T-cell (primary cell): Measurements from ENCODE around the gene DNAJB1. TPM values are rescaled to one million over a fixed set of nuclear protein-coding genes. Genes with fewer than 3 reads are reported as not detected.

Source experiments
- ATAC-seq, 4 experiments: fragments of 200-7000 bp in 3 of 4; fragments of 150-1000 bp in 1 of 4; cut with Tn5 transposase; replicated peaks in 1 of 4; 1 replicate in 3 of 4; 2 replicates in 1 of 4; pipeline ENCODE4 v1.10.0; 2021; ENCODE audit warnings: moderate library complexity in 3 of 4, mild to moderate bottlenecking in 2 of 4, moderate number of reproducible peaks in 1 of 4
- CTCF ChIA-PET, 2 donors: fragments of 300-600 bp; sonication (Branson Sonifier 250); formaldehyde crosslinking; loops; one replicate each; lab custom pipeline; 2022; ENCODE audit warnings: antibody characterized with exemption in 2 of 2; lab: Charles Lee
- POLR2A ChIA-PET, 2 donors: fragments of 300-600 bp; sonication (Branson Sonifier 250); formaldehyde crosslinking; loops; one replicate each; lab custom pipeline; 2022; ENCODE audit warnings: antibody characterized with exemption in 2 of 2; lab: Charles Lee
- DNase-seq, 35 experiments: peaks; one replicate each; pipeline versions ENCODE4 v3.0.0 to v3.0.0-alpha.2; 2013 to 2023
- H3K27ac ChIP-seq: one replicate; pipeline ENCODE4 v1.5.1; 2013; ENCODE audit warnings: low read length
- H3K27me3 ChIP-seq, 2 experiments: replicated peaks in 1 of 2; 1 replicate in 1 of 2; 2 replicates in 1 of 2; pipeline versions ENCODE4 v1.6.1 to v1.7.0; 2013; ENCODE audit warnings: low read length in 1 of 2, mixed read lengths in 1 of 2; ENCODE audit not compliant: control insufficient read depth in 2 of 2, insufficient read depth in 2 of 2; ENCODE audit errors: extremely low read depth in 1 of 2
- H3K36me3 ChIP-seq, 2 donors: 1 replicate in 1 of 2; 2 replicates in 1 of 2; pipeline versions ENCODE4 v1.6.1 to v1.7.0; 2013; ENCODE audit warnings: low read length in 1 of 2; ENCODE audit not compliant: control insufficient read depth in 2 of 2, insufficient read depth in 1 of 2; ENCODE audit errors: extremely low read depth in 1 of 2
- H3K4me1 ChIP-seq, 2 experiments: 1 replicate in 1 of 2; 2 replicates in 1 of 2; pipeline versions ENCODE4 v1.6.1 to v1.7.0; 2013; ENCODE audit warnings: low read length in 2 of 2, mixed read lengths in 1 of 2; ENCODE audit not compliant: insufficient read depth in 2 of 2, control insufficient read depth in 1 of 2; ENCODE audit errors: extremely low read depth in 1 of 2
- H3K4me3 ChIP-seq, 2 donors: 1 replicate in 1 of 2; 2 replicates in 1 of 2; pipeline versions ENCODE4 v1.5.1 to v1.7.0; 2013; ENCODE audit warnings: mild to moderate bottlenecking in 2 of 2, low read length in 1 of 2, moderate library complexity in 1 of 2; ENCODE audit not compliant: control insufficient read depth in 1 of 2; ENCODE audit errors: extremely low read depth in 1 of 2
- H3K9me3 ChIP-seq: 2 replicates; pipeline ENCODE4 v1.7.0; 2013
- H3K27ac Mint-ChIP-seq, 2 donors: one replicate each; pipeline ENCODE4 v1.8.0; 2020 to 2021; ENCODE audit warnings: mild to moderate bottlenecking in 2 of 2, mixed read lengths in 2 of 2
- H3K27me3 Mint-ChIP-seq, 2 donors: one replicate each; pipeline ENCODE4 v1.8.0; 2021 to 2022; ENCODE audit warnings: mixed read lengths in 2 of 2
- H3K36me3 Mint-ChIP-seq: one replicate; pipeline ENCODE4 v1.8.0; 2021; ENCODE audit warnings: mixed read lengths
- H3K4me1 Mint-ChIP-seq, 3 donors: one replicate each; pipeline ENCODE4 v1.8.0; 2020 to 2022; ENCODE audit warnings: mixed read lengths in 3 of 3, mild to moderate bottlenecking in 1 of 3
- H3K4me3 Mint-ChIP-seq, 3 donors: one replicate each; pipeline ENCODE4 v1.8.0; 2020 to 2022; ENCODE audit warnings: mild to moderate bottlenecking in 3 of 3, mixed read lengths in 3 of 3, moderate library complexity in 3 of 3
- H3K9me3 Mint-ChIP-seq, 3 donors: one replicate each; pipeline ENCODE4 v1.8.0; 2020 to 2022; ENCODE audit warnings: mixed read lengths in 3 of 3
- WGBS: methylation state at CpG from one replicate; pipeline ENCODE4 v1.1.5; 2013; ENCODE audit warnings: missing lambda C conversion rate; ENCODE audit not compliant: insufficient coverage; 5-methylcytosine and 5-hydroxymethylcytosine counted together
- total RNA-seq, 35 experiments: library from RNA in 6 of 35; stranded (reverse) in 6 of 35; fragments of 120-200 nt in 1 of 35; gene quantifications; one replicate each; pipeline versions ENCODE4 v1.2.1 to v1.2.4 and lab custom pipeline; 2013 to 2026

DNAJB1 gene
- total RNA-seq, 5 donors from 2014 or later (not counting 1 experiment from before 2014, with no cell fraction given) = 158 to 575 (median 165) TPM

DNA sequence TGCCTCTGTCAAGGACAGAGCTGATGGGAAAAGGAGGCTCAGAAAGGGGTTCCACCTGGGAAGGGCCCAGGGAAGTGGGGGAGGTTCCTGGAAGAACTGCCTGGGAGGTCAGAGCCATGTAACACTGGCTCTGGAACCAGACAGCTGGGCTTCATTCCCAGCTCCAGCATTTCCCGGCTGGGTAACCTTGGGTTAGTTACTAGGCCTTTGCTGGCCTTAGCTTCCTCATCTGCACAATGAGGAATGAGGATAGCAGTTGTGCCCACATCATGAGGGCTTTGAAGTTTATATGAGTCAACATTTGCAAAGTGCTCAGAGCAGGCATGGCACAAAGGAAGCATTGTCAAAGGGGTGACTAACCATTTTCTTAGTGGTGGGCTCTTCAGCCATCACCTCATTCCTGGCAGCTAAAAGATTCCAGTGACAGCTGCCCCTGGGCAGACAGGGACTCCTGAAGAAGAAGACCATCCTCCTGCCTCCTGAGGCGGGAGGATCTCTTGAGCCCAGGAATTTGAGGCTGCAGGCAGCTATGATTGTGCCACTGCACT is 1.7 kb upstream of the DNAJB1 start:
- Mint-ChIP-seq H3K4me1 (peaks cover 70 to 76% (median 71%) of the 10 kb centered on the region in 3 donors), H3K9me3 (no peaks in the 10 kb centered on the region), H3K4me3 (peak overlapping the region; percentile 75 to 93 (median 90)), H3K27me3 (no peaks in the 10 kb centered on the region), H3K36me3 (peaks cover 24% of the 10 kb centered on the region), H3K27ac (peak overlapping the region; percentile 95 to 97)
- no peak for ATAC-seq
- WGBS = 70% methylated on average over 2 of the region's 2 CpGs
- DNase-seq = no peak
- ChIA-PET POLR2A (interaction anchor here (0.6 to 1.3 kb wide), 2 partner anchors 13 kb away, joined by 3 to 4 read pairs; no protein-coding TSS in a partner anchor), CTCF (no interaction called here)
- no peaks in the 10 kb centered on the region for H3K27me3 ChIP-seq
- H3K27ac ChIP-seq = peak overlapping the region; percentile 99
- peaks cover 34 to 85% of the 10 kb centered on the region in 2 experiments for H3K4me1 ChIP-seq
- H3K36me3 ChIP-seq = peaks cover 0 to 21% of the 10 kb centered on the region in 2 donors
- H3K4me3 ChIP-seq = no peak overlapping the region
- no peaks in the 10 kb centered on the region for H3K9me3 ChIP-seq

DNA sequence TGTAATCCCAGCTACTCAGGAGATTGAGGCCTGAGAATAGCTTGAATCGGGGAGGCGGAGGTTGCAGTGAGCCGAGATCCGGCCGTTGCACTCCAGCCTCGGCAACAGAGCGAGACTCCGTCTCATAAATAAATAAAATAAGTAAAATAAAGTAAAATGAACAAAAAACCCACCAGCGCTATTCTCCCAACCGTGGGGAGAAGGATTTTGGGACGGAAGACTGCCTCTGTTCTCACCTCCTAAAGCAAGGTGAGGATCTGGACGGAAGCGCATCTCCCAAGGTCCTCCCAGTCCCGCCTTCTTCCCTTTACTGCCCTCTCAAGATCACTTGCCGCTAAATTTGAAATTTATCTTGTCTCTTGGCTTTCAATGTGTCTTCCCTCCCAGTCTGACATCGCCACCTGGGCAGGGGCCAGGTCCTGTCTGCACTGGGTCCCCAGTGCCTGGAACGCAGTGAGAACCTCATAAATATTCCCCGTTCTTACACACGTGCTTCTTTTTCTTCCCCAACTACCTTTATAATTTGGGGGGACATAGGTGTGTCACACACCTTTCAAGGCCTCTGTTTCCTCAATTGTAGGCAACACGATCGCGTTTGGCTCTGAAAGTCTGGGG is 1.2 kb upstream of the DNAJB1 start:
- WGBS = 98% methylated on average over 7 of the region's 22 CpGs
- ChIA-PET POLR2A (interaction anchor here (0.6 to 1.3 kb wide), 3 partner anchors 12 kb away, joined by 3 to 4 read pairs (median 4); no protein-coding TSS in a partner anchor), CTCF (no interaction called here)
- ATAC-seq (no peak), DNase-seq (no peak)
- H3K9me3 ChIP-seq = no peaks in the 10 kb centered on the region
- Mint-ChIP-seq H3K4me3 (peak overlapping the region; percentile 75 to 93 (median 90)), H3K4me1 (peaks cover 75 to 77% (median 77%) of the 10 kb centered on the region in 3 donors), H3K36me3 (peaks cover 30% of the 10 kb centered on the region), H3K27me3 (no peaks in the 10 kb centered on the region), H3K27ac (peak overlapping the region; percentile 95 to 97), H3K9me3 (no peaks in the 10 kb centered on the region)
- H3K4me3 ChIP-seq = peak overlapping the region in 1 of 2 donors; percentile 44
- peaks cover under 1 to 27% of the 10 kb centered on the region in 2 donors for H3K36me3 ChIP-seq
- peaks cover 34 to 85% of the 10 kb centered on the region in 2 experiments for H3K4me1 ChIP-seq
- H3K27me3 ChIP-seq = no peaks in the 10 kb centered on the region
- H3K27ac ChIP-seq = peak overlapping the region; percentile 99

DNA sequence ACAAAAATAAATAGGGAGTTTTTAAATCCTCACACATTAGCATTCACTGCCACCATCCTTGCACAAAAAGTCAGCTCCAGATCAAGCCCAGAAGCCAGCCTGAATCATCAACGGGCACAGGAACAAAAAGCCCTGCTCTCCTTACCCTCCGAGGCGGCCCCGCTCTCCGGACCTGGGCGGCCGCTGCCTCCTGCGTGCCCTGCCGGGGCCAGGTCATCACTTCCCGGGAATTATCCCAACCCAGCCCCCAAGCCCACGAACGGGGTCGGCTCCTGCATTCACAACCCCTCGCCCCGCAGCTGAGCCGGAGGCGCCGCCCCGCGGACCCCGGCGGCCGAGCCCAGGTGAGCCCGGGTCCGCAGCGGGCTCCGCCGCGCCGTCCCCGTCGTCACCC is 754 bp downstream of the DNAJB1 start:
- DNase-seq = peak in 2 of 35 experiments; percentile 8 to 37
- H3K27ac ChIP-seq = peak overlapping the region; percentile 59
- H3K4me3 Mint-ChIP-seq = peak overlapping the region; percentile 90 to 94 (median 93)
- WGBS = 0% methylated on average over 29 of the region's 32 CpGs
- no peaks in the 10 kb centered on the region for H3K27me3 ChIP-seq
- no peaks in the 10 kb centered on the region for H3K9me3 Mint-ChIP-seq
- peaks cover 30% of the 10 kb centered on the region for H3K36me3 Mint-ChIP-seq
- H3K4me1 ChIP-seq = peaks cover 24 to 69% of the 10 kb centered on the region in 2 experiments
- no peak for ATAC-seq
- H3K36me3 ChIP-seq = peaks cover 2 to 30% of the 10 kb centered on the region in 2 donors
- H3K27me3 Mint-ChIP-seq = no peaks in the 10 kb centered on the region
- H3K4me3 ChIP-seq = peak overlapping the region; percentile 88 to 89
- H3K9me3 ChIP-seq = no peaks in the 10 kb centered on the region
- H3K27ac Mint-ChIP-seq = peak overlapping the region; percentile 85 to 93
- peaks cover 65 to 69% (median 68%) of the 10 kb centered on the region in 3 donors for H3K4me1 Mint-ChIP-seq
- ChIA-PET POLR2A (interaction anchor here (0.5 to 3.8 kb wide), 7 partner anchors 8 to 137 kb away, joined by 3 to 35 read pairs (median 5); partner anchors contain the start of gene ADGRE5 (in 1 of the 2)), CTCF (interaction anchor here in 1 of 2 donors (0.7 to 1.9 kb wide), 4 partner anchors 8 to 34 kb away, joined by 3 to 12 read pairs (median 5); no protein-coding TSS in a partner anchor)

GRCh38 chr19:14516746-14517438 is 1.3 kb downstream of the DNAJB1 start:
- CTCF ChIA-PET = interaction anchor here in 1 of 2 donors (0.7 to 1.9 kb wide), 3 partner anchors 9 to 10 kb away, joined by 3 to 12 read pairs (median 5); no protein-coding TSS in a partner anchor
- Histone ChIP-seq H3K36me3 (peaks cover 2 to 30% of the 10 kb centered on the region in 2 donors), H3K9me3 (no peaks in the 10 kb centered on the region), H3K4me3 (peak overlapping the region; percentile 88 to 89), H3K27me3 (no peaks in the 10 kb centered on the region), H3K27ac (peak overlapping the region; percentile 59), H3K4me1 (peaks cover 20 to 64% of the 10 kb centered on the region in 2 experiments)
- ATAC-seq = no peak
- 27% methylated on average over 13 of the region's 22 CpGs for WGBS
- peak overlapping the region; percentile 90 to 94 (median 93) for H3K4me3 Mint-ChIP-seq
- POLR2A ChIA-PET = interaction anchor here (0.5 to 3.8 kb wide), 6 partner anchors 7 to 119 kb away, joined by 3 to 35 read pairs (median 8); no protein-coding TSS in a partner anchor
- peaks cover 60 to 64% (median 63%) of the 10 kb centered on the region in 3 donors for H3K4me1 Mint-ChIP-seq
- H3K27me3 Mint-ChIP-seq = no peaks in the 10 kb centered on the region
- no peaks in the 10 kb centered on the region for H3K9me3 Mint-ChIP-seq
- DNase-seq = peak in 4 of 35 experiments; percentile 21 to 32 (median 27)
- peak overlapping the region; percentile 85 to 93 for H3K27ac Mint-ChIP-seq
- H3K36me3 Mint-ChIP-seq = peaks cover 30% of the 10 kb centered on the region

DNA sequence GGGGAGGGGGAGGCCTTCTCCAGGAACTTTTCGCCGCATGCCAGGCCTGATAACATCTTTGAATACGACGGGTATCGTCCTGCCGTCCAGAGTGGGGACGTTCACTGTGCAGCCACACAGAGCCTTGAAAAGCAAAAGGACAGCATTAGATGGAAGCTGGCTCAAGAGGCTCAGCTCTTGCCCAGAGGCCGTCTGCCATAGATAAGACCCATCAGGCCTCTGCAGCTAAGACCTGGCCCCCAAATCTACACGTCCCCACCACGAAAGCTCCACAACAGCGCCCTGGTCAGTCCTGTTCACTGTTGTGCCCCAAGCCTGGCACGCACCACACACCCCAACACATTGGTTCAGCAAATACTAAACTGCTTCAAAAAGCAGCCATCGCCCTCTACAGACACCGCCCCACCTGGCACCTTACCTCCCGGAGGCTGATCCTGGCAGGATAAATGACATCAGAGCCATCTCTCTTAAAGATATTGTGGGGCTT is 2.1 kb downstream of the DNAJB1 start:
- POLR2A ChIA-PET = interaction anchor here (0.5 to 3.8 kb wide), 6 partner anchors 9 to 718 kb away, joined by 3 to 35 read pairs (median 7); no protein-coding TSS in a partner anchor
- H3K4me3 ChIP-seq = peak overlapping the region; percentile 88 to 89
- H3K36me3 ChIP-seq = peaks cover 2 to 30% of the 10 kb centered on the region in 2 donors

More for the DNA sequence above, 2.1 kb downstream of the DNAJB1 start:
- Mint-ChIP-seq H3K4me1 (peaks cover 58 to 60% (median 60%) of the 10 kb centered on the region in 3 donors), H3K27me3 (no peaks in the 10 kb centered on the region), H3K4me3 (peak overlapping the region; percentile 90 to 94 (median 93)), H3K36me3 (peaks cover 30% of the 10 kb centered on the region), H3K27ac (peak overlapping the region; percentile 85 to 93), H3K9me3 (no peaks in the 10 kb centered on the region)
- DNase-seq (no peak), ATAC-seq (no peak)
- Histone ChIP-seq H3K27ac (peak overlapping the region; percentile 3), H3K27me3 (no peaks in the 10 kb centered on the region), H3K9me3 (no peaks in the 10 kb centered on the region), H3K4me1 (peaks cover 15 to 56% of the 10 kb centered on the region in 2 experiments)
- WGBS = 58% methylated on average over 10 of the region's 15 CpGs
- CTCF ChIA-PET = interaction anchor here in 1 of 2 donors (1.1 to 1.9 kb wide), 2 partner anchors 10 kb away, joined by 4 to 5 read pairs; no protein-coding TSS in a partner anchor
